Measurements from ENCODE around the gene TRPV5. TPM values are rescaled to one million over a fixed set of nuclear protein-coding genes. Genes with fewer than 3 reads are reported as not detected.

The TRPV5 gene
- total RNA-seq, 2 donors from 2014 or later: not detected

- TF ChIP-seq CTCF (IDR thresholded peaks at IDR 0.05): no peak
- DNase-seq: no peak
- no peak overlapping the region for H3K9ac ChIP-seq (ENCODE audit: low read depth in 2 of 2, low read length in 2 of 2)
- intact Hi-C loops (cut with DNase I): no loop called here
- no peaks in the 10 kb centered on the region for H3K4me1 ChIP-seq
- H3K36me3 ChIP-seq: no peaks in the 10 kb centered on the region
- H3K27ac ChIP-seq: no peak overlapping the region
- no peaks in the 10 kb centered on the region for H3K9me3 ChIP-seq
- H3K4me3 ChIP-seq: no peak overlapping the region
- H3K27me3 ChIP-seq: no peaks in the 10 kb centered on the region
Observed at GRCh38 chr7:142963993-142964392, 30.4 kb upstream of the TRPV5 start.

GRCh38 chr7:142962991-142963390 is 29.4 kb upstream of the TRPV5 start:
- TF ChIP-seq CTCF (IDR thresholded peaks at IDR 0.05): no peak
- no peaks in the 10 kb centered on the region for H3K36me3 ChIP-seq
- H3K27ac ChIP-seq: no peak overlapping the region
- no peaks in the 10 kb centered on the region for H3K4me1 ChIP-seq
- H3K9me3 ChIP-seq: no peaks in the 10 kb centered on the region
- no peaks in the 10 kb centered on the region for H3K27me3 ChIP-seq
- no peak for DNase-seq
- H3K9ac ChIP-seq (ENCODE audit: low read depth in 2 of 2, low read length in 2 of 2): no peak overlapping the region
- H3K4me3 ChIP-seq: no peak overlapping the region
- intact Hi-C loops (cut with DNase I): no loop called here

GRCh38 chr7:142961973-142962926 is 28.7 kb upstream of the TRPV5 start, which contains the start of gene KEL:
TSS of gene KEL (minus strand) at chr7:142962363. CDS start at chr7:142962206, 157 bp downstream.
- Histone ChIP-seq H3K4me3 (no peak within 1 kb of the TSS), H3K9me3 (no peaks in the 10 kb centered on the region), H3K36me3 (no peaks in the 10 kb centered on the region), H3K4me1 (no peaks in the 10 kb centered on the region), H3K27ac (no peak within 1 kb of the TSS), H3K9ac (ENCODE audit: low read depth in 2 of 2, low read length in 2 of 2) (no peak within 1 kb of the TSS), H3K27me3 (no peaks in the 10 kb centered on the region)
- no peak for TF ChIP-seq CTCF (IDR thresholded peaks at IDR 0.05)
- no peak for DNase-seq
- intact Hi-C loops (cut with DNase I): no loop called here

- Histone ChIP-seq H3K9ac (ENCODE audit: low read depth in 2 of 2, low read length in 2 of 2) (no peak overlapping the region), H3K27ac (no peak overlapping the region), H3K36me3 (no peaks in the 10 kb centered on the region), H3K27me3 (no peaks in the 10 kb centered on the region), H3K9me3 (no peaks in the 10 kb centered on the region), H3K4me1 (no peaks in the 10 kb centered on the region), H3K4me3 (no peak overlapping the region)
- no peak for DNase-seq
- intact Hi-C loops (cut with DNase I): no loop called here
- TF ChIP-seq CTCF (IDR thresholded peaks at IDR 0.05): no peak
Observed at GRCh38 chr7:142961595-142961972, 28.0 kb upstream of the TRPV5 start.

GRCh38 chr7:142960955-142961512 is 27.5 kb upstream of the TRPV5 start:
- no peak for TF ChIP-seq CTCF (IDR thresholded peaks at IDR 0.05)
- Histone ChIP-seq H3K4me1 (no peaks in the 10 kb centered on the region), H3K9me3 (no peaks in the 10 kb centered on the region), H3K27me3 (no peaks in the 10 kb centered on the region), H3K27ac (no peak overlapping the region), H3K36me3 (no peaks in the 10 kb centered on the region), H3K4me3 (no peak overlapping the region), H3K9ac (ENCODE audit: low read depth in 2 of 2, low read length in 2 of 2) (no peak overlapping the region)
- no peak for DNase-seq
- intact Hi-C loops (cut with DNase I): no loop called here
